Measurements from ENCODE around the gene MGRN1. TPM values are rescaled to one million over a fixed set of nuclear protein-coding genes. Genes with fewer than 3 reads are reported as not detected.

The MGRN1 gene
- 31.0 and 44.5 TPM in 2 replicates for total RNA-seq

GRCh38 chr16:4624015-4624826 is at the start of gene MGRN1:
Gene MGRN1 (plus strand): TSS chr16:4624826. CDS start chr16:4624961, 135 bp downstream.

GRCh38 chr16:4614571-4615383 is 9.8 kb upstream of the MGRN1 start, which contains the start of gene UBALD1:
Gene UBALD1 (minus strand): TSS chr16:4614888. CDS start chr16:4614797, 91 bp downstream.

GRCh38 chr16:4693296-4693955 is 68.8 kb downstream of the MGRN1 start, which contains the start of gene NUDT16L1:
Gene NUDT16L1 (plus strand): TSS chr16:4693562. CDS start chr16:4693727, 165 bp downstream.

GRCh38 chr16:4734063-4734729 is 109.6 kb downstream of the MGRN1 start, which contains the start of the genes ANKS3 and DNAAF8:
Gene ANKS3 (minus strand): TSS chr16:4734271. CDS start chr16:4730149, 4,122 bp downstream.
Gene DNAAF8 (plus strand): TSS chr16:4734537. CDS start chr16:4736515, 1,978 bp downstream.

Other genes starting within 250 kb of the MGRN1 start
- gene CORO7, start 208.2 kb upstream of the MGRN1 start, total RNA-seq, result 36.8 and 39.8 TPM in 2 replicates
- gene DNAJA3, start 199.0 kb upstream of the MGRN1 start, total RNA-seq, result 49.9 and 54.0 TPM in 2 replicates
- 41.9 and 55.3 TPM in 2 replicates for gene NMRAL1, start 150.2 kb upstream of the MGRN1 start, total RNA-seq
- gene HMOX2, start 148.4 kb upstream of the MGRN1 start, total RNA-seq, result 120 and 126 TPM in 2 replicates
- gene CDIP1, start 86.1 kb upstream of the MGRN1 start, total RNA-seq, result 36.8 and 38.6 TPM in 2 replicates
- 0.05 TPM in 1 of 2 replicates, not detected in the other for gene C16orf96, start 68.5 kb upstream of the MGRN1 start, total RNA-seq
- 7.6 and 9.0 TPM in 2 replicates for gene UBALD1, start 9.9 kb upstream of the MGRN1 start, total RNA-seq
- 30.3 and 38.5 TPM in 2 replicates for gene NUDT16L1, start 68.7 kb downstream of the MGRN1 start, total RNA-seq
- gene ANKS3, start 109.4 kb downstream of the MGRN1 start, total RNA-seq, result 5.5 and 5.8 TPM in 2 replicates
- gene DNAAF8, start 109.7 kb downstream of the MGRN1 start, total RNA-seq, result 0.27 TPM in 1 of 2 replicates, not detected in the other
- 7.7 and 7.8 TPM in 2 replicates for gene ZNF500, start 142.3 kb downstream of the MGRN1 start, total RNA-seq
- gene SEPTIN12, start 163.5 kb downstream of the MGRN1 start, total RNA-seq, result not detected in 2 replicates
- not detected in 2 replicates for gene SMIM22, start 170.5 kb downstream of the MGRN1 start, total RNA-seq
- 17.0 and 19.7 TPM in 2 replicates for gene ROGDI, start 177.8 kb downstream of the MGRN1 start, total RNA-seq
- gene GLYR1, start 222.5 kb downstream of the MGRN1 start, total RNA-seq, result 56.5 and 57.8 TPM in 2 replicates
- 32.9 and 33.4 TPM in 2 replicates for gene UBN1, start 222.7 kb downstream of the MGRN1 start, total RNA-seq